ENCODE results near the gene G6PC3. TPM values are rescaled to one million over a fixed set of nuclear protein-coding genes. Genes with fewer than 3 reads are reported as not detected.

G6PC3 gene, protein sequence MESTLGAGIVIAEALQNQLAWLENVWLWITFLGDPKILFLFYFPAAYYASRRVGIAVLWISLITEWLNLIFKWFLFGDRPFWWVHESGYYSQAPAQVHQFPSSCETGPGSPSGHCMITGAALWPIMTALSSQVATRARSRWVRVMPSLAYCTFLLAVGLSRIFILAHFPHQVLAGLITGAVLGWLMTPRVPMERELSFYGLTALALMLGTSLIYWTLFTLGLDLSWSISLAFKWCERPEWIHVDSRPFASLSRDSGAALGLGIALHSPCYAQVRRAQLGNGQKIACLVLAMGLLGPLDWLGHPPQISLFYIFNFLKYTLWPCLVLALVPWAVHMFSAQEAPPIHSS
- total RNA-seq (2012; rRNA removed), result 19.4 and 20.4 TPM in 2 replicates
- 107 and 127 TPM in 2 replicates for polyA plus RNA-seq (2012; rRNA removed)
- polyA plus RNA-seq (2012; cell fraction: cytosol; rRNA removed), result 87.5 and 210 TPM in 2 replicates
- polyA plus RNA-seq (2012; cell fraction: nucleus; rRNA removed; ENCODE audit: low replicate concordance), result 49.2 and 86.8 TPM in 2 replicates
- percentile 72 among the genes with signal in this experiment for Bru-seq, nascent RNA
- percentile 77 among the genes with signal in this experiment for BruChase-seq, experiment 1, labeled RNA remaining after a 6-hour chase
- BruChase-seq, experiment 2, labeled RNA remaining after a 2-hour chase, result percentile 71 among the genes with signal in this experiment
- long read RNA-seq, transcript G6PC3-201 (6 exons, 1,533 nt), result major isoform, 10 of 35 reads
- long read RNA-seq, partial matches to known transcripts, result 1 of 35 reads
- long read RNA-seq, other reads (novel, unspliced or antisense), result 23 of 35 reads

DNA sequence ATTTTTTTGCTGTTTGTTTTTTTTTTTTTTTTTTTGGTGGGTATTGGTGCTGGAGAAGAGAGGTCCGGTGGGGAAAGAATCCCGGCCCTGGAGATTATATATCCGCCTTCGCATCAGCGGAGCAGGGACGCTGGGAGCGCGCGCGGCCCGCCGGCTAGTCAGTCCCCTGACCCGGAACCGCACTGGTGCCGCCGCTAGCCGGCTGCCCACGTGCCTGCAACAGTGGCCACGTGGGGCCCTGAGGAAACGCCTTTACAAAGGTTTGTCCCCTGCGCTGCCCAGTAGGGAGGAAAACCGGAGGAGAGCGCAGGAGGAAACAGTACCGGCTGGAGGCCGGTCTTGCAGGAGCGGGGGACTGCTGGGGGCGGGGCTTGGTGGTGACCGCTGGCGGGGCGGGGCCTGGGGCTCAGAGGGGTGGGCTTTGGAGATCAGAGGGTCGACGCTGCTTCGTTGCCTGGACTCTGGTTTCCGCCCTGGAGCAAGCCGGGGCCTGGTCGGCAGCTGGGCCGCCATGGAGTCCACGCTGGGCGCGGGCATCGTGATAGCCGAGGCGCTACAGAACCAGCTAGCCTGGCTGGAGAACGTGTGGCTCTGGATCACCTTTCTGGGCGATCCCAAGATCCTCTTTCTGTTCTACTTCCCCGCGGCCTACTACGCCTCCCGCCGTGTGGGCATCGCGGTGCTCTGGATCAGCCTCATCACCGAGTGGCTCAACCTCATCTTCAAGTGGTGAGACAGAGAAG, at the start of gene G6PC3:
Gene G6PC3 (plus strand): TSS at position 281 of the 743 bp plus-strand sequence. CDS start 231 bp downstream, at position 512.
- peaks cover 6% of the 10 kb centered on the region for H3K9me1 ChIP-seq (ENCODE audit: insufficient read depth, low read length)
- H3K36me3 ChIP-seq (ENCODE audit: control insufficient read depth, insufficient read depth, low read length), result peaks cover 12% of the 10 kb centered on the region
- no TSS peak for BruUV-seq (replicated peaks)
- peak within 1 kb of the TSS; percentile 95 for H2AK9ac ChIP-seq (replicated peaks; ENCODE audit: low read depth, low read length, poor library complexity)
- peak within 1 kb of the TSS; percentile 87 for H3K9ac ChIP-seq (ENCODE audit: low read depth, low read length)
- peak within 1 kb of the TSS; percentile 97; the same call in 2 of the 3 replicates for H2BK15ac ChIP-seq (ENCODE audit: low read depth, low read length)
- H4K8ac ChIP-seq (ENCODE audit: low read depth in 2 of 2, low read length in 2 of 2), result peak within 1 kb of the TSS; percentile 96 to 100
- peak within 1 kb of the TSS; percentile 96 for H3K4me2 ChIP-seq (ENCODE audit: low read depth, low read length)
- peak within 1 kb of the TSS; percentile 94 for H2AK5ac ChIP-seq (ENCODE audit: low read depth, low read length)
- peak within 1 kb of the TSS; percentile 87 for H3K56ac ChIP-seq (ENCODE audit: extremely low read depth, insufficient read depth, low read length)
- peak within 1 kb of the TSS; percentile 70 for H2BK120ac ChIP-seq (ENCODE audit: low read depth, low read length)
- peaks cover 12% of the 10 kb centered on the region for H4K20me1 ChIP-seq (ENCODE audit: insufficient read depth, low read length)
- DNase-seq (peak; percentile 98), ATAC-seq (ENCODE audit: low read depth) (peak; percentile 88)
- peak within 1 kb of the TSS; percentile 91 for H3K23ac ChIP-seq (ENCODE audit: low read depth, low read length)
- H3K4me3 ChIP-seq (ENCODE audit: insufficient read depth, low read depth, low read length), result peak within 1 kb of the TSS; percentile 56
- no peaks in the 10 kb centered on the region for H3K27me3 ChIP-seq (ENCODE audit: control insufficient read depth, insufficient read depth, low read length)
- H2BK20ac ChIP-seq (ENCODE audit: low read depth, low read length), result peak within 1 kb of the TSS; percentile 11; the same call in 1 of the 2 replicates
- intact Hi-C loops (cut with micrococcal nuclease), result loop anchor here (1.0 kb wide), 1 partner anchor 25 kb away; no protein-coding TSS in a partner anchor
- peak within 1 kb of the TSS; percentile 97 for H4K91ac ChIP-seq (ENCODE audit: insufficient read depth, low read depth, low read length)
- ChIA-PET POLR2A (ENCODE audit: unreplicated experiment) (no interaction called here), CTCF (interaction anchor here (1.6 kb wide), 1 partner anchor 45 kb away, joined by 4 read pairs; no protein-coding TSS in a partner anchor)
- H3K27ac ChIP-seq (ENCODE audit: insufficient read depth, low read length), result peak within 1 kb of the TSS; percentile 91
- no peaks in the 10 kb centered on the region for H3K9me3 ChIP-seq (ENCODE audit: control insufficient read depth, insufficient read depth, low read length)
- H3K4ac ChIP-seq (ENCODE audit: low read depth, low read length), result peak within 1 kb of the TSS; percentile 98
- H3K79me1 ChIP-seq (ENCODE audit: low read depth in 1 of 2, low read length in 2 of 2), result peaks cover 19 to 56% of the 10 kb centered on the region in 2 experiments; a peak in 3 of 4 replicates
- whole genome bisulfite sequencing, 2 experiments (ENCODE audit: extremely low coverage in 2 of 2, insufficient read length in 1 of 2), result 1% methylated on average over 38 of the region's 53 CpGs; no CpG with 5 or more reads in 1 of the 2 experiments
- peak within 1 kb of the TSS; percentile 95 for H2AFZ ChIP-seq (replicated peaks; ENCODE audit: low read length, poor library complexity)
- dilution Hi-C loops (cut with HindIII; ENCODE audit: low sequenced_read_pairs, unreplicated experiment), result no loop called here
- peak within 1 kb of the TSS; percentile 90 for H2BK5ac ChIP-seq (ENCODE audit: low read depth, low read length, poor library complexity, severe bottlenecking)
- peak within 1 kb of the TSS; percentile 97 for H3K14ac ChIP-seq (replicated peaks; ENCODE audit: low read depth, low read length)
- peak within 1 kb of the TSS; percentile 98 for H4K5ac ChIP-seq (ENCODE audit: low read depth, low read length)
- H3K18ac ChIP-seq (ENCODE audit: low read depth, low read length), result peak within 1 kb of the TSS; percentile 43
- peaks cover 9% of the 10 kb centered on the region for H3K4me1 ChIP-seq (ENCODE audit: control insufficient read depth, insufficient read depth, low read length)
- in situ Hi-C loops (cut with MboI; ENCODE audit: low sequenced_read_pairs), result no loop called here
- TF ChIP-seq ELK1 (IDR thresholded peaks at IDR 0.05; ENCODE audit: borderline replicate concordance, low read depth, low read length) (no peak), MAZ (IDR thresholded peaks at IDR 0.05; ENCODE audit: borderline replicate concordance, low read depth, low read length) (peak; percentile 91; the same call in 1 of the 2 replicates), RFX5 (IDR thresholded peaks at IDR 0.05; ENCODE audit: low read depth, low read length) (no peak), SMC3 (IDR thresholded peaks at IDR 0.05; ENCODE audit: low read depth, low read length) (peak; percentile 2), NFE2L2 (IDR thresholded peaks at IDR 0.05; ENCODE audit: low read depth, low read length) (no peak), CEBPB (IDR thresholded peaks at IDR 0.05; ENCODE audit: low read depth, low read length) (0 out of 2 replicates have a peak, but pooled peaks have one; percentile 26), POLR2A (IDR thresholded peaks at IDR 0.05; ENCODE audit: low read depth, low read length) (peak; percentile 94), RAD21 (IDR thresholded peaks at IDR 0.05; ENCODE audit: low read length) (peak; percentile 26), MAFK (IDR thresholded peaks at IDR 0.05; ENCODE audit: low read depth, low read length) (no peak), CHD1 (IDR thresholded peaks at IDR 0.05; ENCODE audit: low read depth, low read length) (peak; percentile 30; the same call in 1 of the 2 replicates)
- TF ChIP-seq, protein P1, sequence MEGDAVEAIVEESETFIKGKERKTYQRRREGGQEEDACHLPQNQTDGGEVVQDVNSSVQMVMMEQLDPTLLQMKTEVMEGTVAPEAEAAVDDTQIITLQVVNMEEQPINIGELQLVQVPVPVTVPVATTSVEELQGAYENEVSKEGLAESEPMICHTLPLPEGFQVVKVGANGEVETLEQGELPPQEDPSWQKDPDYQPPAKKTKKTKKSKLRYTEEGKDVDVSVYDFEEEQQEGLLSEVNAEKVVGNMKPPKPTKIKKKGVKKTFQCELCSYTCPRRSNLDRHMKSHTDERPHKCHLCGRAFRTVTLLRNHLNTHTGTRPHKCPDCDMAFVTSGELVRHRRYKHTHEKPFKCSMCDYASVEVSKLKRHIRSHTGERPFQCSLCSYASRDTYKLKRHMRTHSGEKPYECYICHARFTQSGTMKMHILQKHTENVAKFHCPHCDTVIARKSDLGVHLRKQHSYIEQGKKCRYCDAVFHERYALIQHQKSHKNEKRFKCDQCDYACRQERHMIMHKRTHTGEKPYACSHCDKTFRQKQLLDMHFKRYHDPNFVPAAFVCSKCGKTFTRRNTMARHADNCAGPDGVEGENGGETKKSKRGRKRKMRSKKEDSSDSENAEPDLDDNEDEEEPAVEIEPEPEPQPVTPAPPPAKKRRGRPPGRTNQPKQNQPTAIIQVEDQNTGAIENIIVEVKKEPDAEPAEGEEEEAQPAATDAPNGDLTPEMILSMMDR (conservative IDR thresholded peaks at IDR 0.05; ENCODE audit: low read depth, low read length), result 0 out of 2 replicates have a peak, but pooled peaks have one; percentile 11

Measured in IMR-90 (cell line).